ENCODE results near the gene PHLDB3.

PHLDB3 gene

GRCh38 chr19:43465468-43466120 lies 39.0 kb downstream of the PHLDB3 start, which contains the start of gene LYPD3:
Gene LYPD3, minus strand, starts transcription at chr19:43465608. Its CDS starts 37 bp downstream, at chr19:43465571.
- Histone ChIP-seq H3K4me3 (replicated peaks; ENCODE audit: low read depth, low read length) (no peak within 1 kb of the TSS; the same call in 1 of the 2 replicates), H3K27me3 (replicated peaks; ENCODE audit: control insufficient read depth, insufficient read depth, low read length) (no peaks in the 10 kb centered on the region; the same call in 1 of the 2 replicates), H3K36me3 (ENCODE audit: control insufficient read depth, insufficient read depth, low read length) (no peaks in the 10 kb centered on the region)
- no peak for TF ChIP-seq CTCF (IDR thresholded peaks at IDR 0.05; ENCODE audit: insufficient read depth, low read length, poor library complexity, severe bottlenecking)
- no peak for DNase-seq (ENCODE audit: extremely low read depth, insufficient read length)

GRCh38 chr19:43464134-43464775 lies 40.3 kb downstream of the PHLDB3 start:
- Histone ChIP-seq H3K4me3 (replicated peaks; ENCODE audit: low read depth, low read length) (peak overlapping the region; percentile 74), H3K36me3 (ENCODE audit: control insufficient read depth, insufficient read depth, low read length) (no peaks in the 10 kb centered on the region), H3K27me3 (replicated peaks; ENCODE audit: control insufficient read depth, insufficient read depth, low read length) (no peaks in the 10 kb centered on the region; the same call in 1 of the 2 replicates)
- no peak for TF ChIP-seq CTCF (IDR thresholded peaks at IDR 0.05; ENCODE audit: insufficient read depth, low read length, poor library complexity, severe bottlenecking)
- DNase-seq (ENCODE audit: extremely low read depth, insufficient read length), result no peak

GRCh38 chr19:43463381-43464133 lies 41.0 kb downstream of the PHLDB3 start:
- peak overlapping the region; percentile 74 for H3K4me3 ChIP-seq (replicated peaks; ENCODE audit: low read depth, low read length)
- no peak for TF ChIP-seq CTCF (IDR thresholded peaks at IDR 0.05; ENCODE audit: insufficient read depth, low read length, poor library complexity, severe bottlenecking)

GRCh38 chr19:43462785-43463380 lies 41.7 kb downstream of the PHLDB3 start:
- no peak for DNase-seq (ENCODE audit: extremely low read depth, insufficient read length)
- no peaks in the 10 kb centered on the region for H3K36me3 ChIP-seq (ENCODE audit: control insufficient read depth, insufficient read depth, low read length)
- peak overlapping the region; percentile 23 for H3K4me3 ChIP-seq (replicated peaks; ENCODE audit: low read depth, low read length)
- TF ChIP-seq CTCF (IDR thresholded peaks at IDR 0.05; ENCODE audit: insufficient read depth, low read length, poor library complexity, severe bottlenecking), result no peak
- no peaks in the 10 kb centered on the region; the same call in 1 of the 2 replicates for H3K27me3 ChIP-seq (replicated peaks; ENCODE audit: control insufficient read depth, insufficient read depth, low read length)

More at GRCh38 chr19:43463381-43464133, 41.0 kb downstream of the PHLDB3 start:
- DNase-seq (ENCODE audit: extremely low read depth, insufficient read length), result peak; percentile 94
- no peaks in the 10 kb centered on the region; the same call in 1 of the 2 replicates for H3K27me3 ChIP-seq (replicated peaks; ENCODE audit: control insufficient read depth, insufficient read depth, low read length)
- H3K36me3 ChIP-seq (ENCODE audit: control insufficient read depth, insufficient read depth, low read length), result no peaks in the 10 kb centered on the region

GRCh38 chr19:43462383-43462782 lies 42.2 kb downstream of the PHLDB3 start:
- Histone ChIP-seq H3K36me3 (ENCODE audit: control insufficient read depth, insufficient read depth, low read length) (no peaks in the 10 kb centered on the region), H3K4me3 (replicated peaks; ENCODE audit: low read depth, low read length) (no peak overlapping the region), H3K27me3 (replicated peaks; ENCODE audit: control insufficient read depth, insufficient read depth, low read length) (no peaks in the 10 kb centered on the region; the same call in 1 of the 2 replicates)
- TF ChIP-seq CTCF (IDR thresholded peaks at IDR 0.05; ENCODE audit: insufficient read depth, low read length, poor library complexity, severe bottlenecking), result no peak
- DNase-seq (ENCODE audit: extremely low read depth, insufficient read length), result no peak
